ENCODE results near the gene GRIK4. TPM values are rescaled to one million over a fixed set of nuclear protein-coding genes. Genes with fewer than 3 reads are reported as not detected.

GRIK4 gene
- total RNA-seq, 3 donors from 2014 or later, result 0.36 to 0.51 TPM; not detected in 1

GRCh38 chr11:120810251-120810650 lies 298.7 kb downstream of the GRIK4 start:
- intact Hi-C loops (cut with DNase I, micrococcal nuclease), result no loop called here
- DNase-seq, result no peak

GRCh38 chr11:120811199-120811598 lies 299.7 kb downstream of the GRIK4 start:
- Histone ChIP-seq H3K9me3 (no peaks in the 10 kb centered on the region), H3K36me3 (ENCODE audit: low read depth) (no peaks in the 10 kb centered on the region), H3K4me1 (ENCODE audit: low read depth) (no peaks in the 10 kb centered on the region), H3K4me3 (no peak overlapping the region)
- intact Hi-C loops (cut with DNase I, micrococcal nuclease), result no loop called here
- DNase-seq, result no peak
- no peak for TF ChIP-seq CTCF (IDR thresholded peaks at IDR 0.05)
- peak; percentile 44 for ATAC-seq

More at GRCh38 chr11:120810251-120810650, 298.7 kb downstream of the GRIK4 start:
- ATAC-seq, result no peak
- Histone ChIP-seq H3K4me1 (ENCODE audit: low read depth) (no peaks in the 10 kb centered on the region), H3K4me3 (no peak overlapping the region), H3K36me3 (ENCODE audit: low read depth) (no peaks in the 10 kb centered on the region), H3K9me3 (no peaks in the 10 kb centered on the region)
- TF ChIP-seq CTCF (IDR thresholded peaks at IDR 0.05), result no peak

- intact Hi-C loops (cut with DNase I, micrococcal nuclease), result no loop called here
- no peaks in the 10 kb centered on the region for H3K36me3 ChIP-seq (ENCODE audit: low read depth)
- no peaks in the 10 kb centered on the region for H3K9me3 ChIP-seq
- no peak overlapping the region for H3K4me3 ChIP-seq
- ATAC-seq (no peak), DNase-seq (no peak)
- H3K4me1 ChIP-seq (ENCODE audit: low read depth), result no peaks in the 10 kb centered on the region
- TF ChIP-seq CTCF (IDR thresholded peaks at IDR 0.05), result no peak
These were observed 300.2 kb downstream of the GRIK4 start for GRCh38 chr11:120811731-120812130.

- intact Hi-C loops (cut with DNase I, micrococcal nuclease), result no loop called here
- H3K4me1 ChIP-seq (ENCODE audit: low read depth), result no peaks in the 10 kb centered on the region
- H3K9me3 ChIP-seq, result no peaks in the 10 kb centered on the region
- ATAC-seq (peak; percentile 16), DNase-seq (no peak)
- no peaks in the 10 kb centered on the region for H3K36me3 ChIP-seq (ENCODE audit: low read depth)
- TF ChIP-seq CTCF (IDR thresholded peaks at IDR 0.05), result no peak
- H3K4me3 ChIP-seq, result no peak overlapping the region
These were observed 303.2 kb downstream of the GRIK4 start for GRCh38 chr11:120814531-120815318.

- no peak for DNase-seq
- Histone ChIP-seq H3K4me1 (ENCODE audit: low read depth) (no peaks in the 10 kb centered on the region), H3K9me3 (no peaks in the 10 kb centered on the region), H3K36me3 (ENCODE audit: low read depth) (no peaks in the 10 kb centered on the region), H3K4me3 (no peak overlapping the region)
- no peak for ATAC-seq
- no peak for TF ChIP-seq CTCF (IDR thresholded peaks at IDR 0.05)
- intact Hi-C loops (cut with DNase I, micrococcal nuclease), result no loop called here
These were observed 304.0 kb downstream of the GRIK4 start for GRCh38 chr11:120815319-120816100.

Data from mucosa of descending colon (tissue), 3 donors.